H1 (cell line): Measurements from ENCODE around the gene EFR3B. TPM values are rescaled to one million over a fixed set of nuclear protein-coding genes. Genes with fewer than 3 reads are reported as not detected.

Experiments used
- CTCF ChIA-PET: fragments of 300-600 bp; sonication (Branson Sonifier 250); formaldehyde crosslinking; loops from one replicate; lab custom pipeline; 2021; ENCODE audit not compliant: partially characterized antibody; lab: Charles Lee
- POLR2A ChIA-PET: fragments of 300-600 bp; sonication (Branson Sonifier 250); formaldehyde crosslinking; loops from one replicate; lab custom pipeline; 2021; ENCODE audit warnings: inconsistent platforms; ENCODE audit not compliant: partially characterized antibody; lab: Charles Lee
- DNase-seq, 2 experiments: peaks; one replicate each; pipeline versions ENCODE4 v3.0.0 to v3.0.0-alpha.2; 2010 to 2022; ENCODE audit warnings: low spot score in 2 of 2, low read depth in 1 of 2, mixed read lengths in 1 of 2
- FAIRE-seq: peaks from 2 replicates; lab custom pipeline; 2011; peaks lifted over from hg19 to GRCh38; lab: Jason Lieb, UNC
- H2AFZ ChIP-seq: 2 replicates; pipeline ENCODE4 v1.8.1; 2012; ENCODE audit warnings: low read length, inconsistent platforms
- H2AK5ac ChIP-seq: 2 replicates; pipeline ENCODE4 v1.6.1; 2013; ENCODE audit warnings: low read depth, low read length
- H2BK120ac ChIP-seq: replicated peaks from 2 replicates; pipeline ENCODE3; 2013; ENCODE audit warnings: low read depth, low read length, inconsistent platforms
- H2BK12ac ChIP-seq: 2 replicates; pipeline ENCODE4 v1.6.1; 2013; ENCODE audit warnings: low read depth, low read length
- H2BK15ac ChIP-seq: 2 replicates; pipeline ENCODE4 v1.6.1; 2013; ENCODE audit warnings: low read length
- H2BK20ac ChIP-seq: 2 replicates; pipeline ENCODE4 v1.6.1; 2013; ENCODE audit warnings: low read length
- H2BK5ac ChIP-seq: 2 replicates; pipeline ENCODE4 v1.6.1; 2013; ENCODE audit warnings: low read depth, low read length
- H3K14ac ChIP-seq: 2 replicates; pipeline ENCODE4 v1.6.1; 2013; ENCODE audit warnings: inconsistent platforms; ENCODE audit not compliant: insufficient read length
- H3K18ac ChIP-seq: 2 replicates; pipeline ENCODE4 v1.6.1; 2013; ENCODE audit warnings: low read length; ENCODE audit errors: extremely low read depth
- H3K23ac ChIP-seq: 2 replicates; pipeline ENCODE4 v1.6.1; 2013; ENCODE audit warnings: inconsistent platforms; ENCODE audit not compliant: insufficient read length
- H3K23me2 ChIP-seq: 2 replicates; pipeline ENCODE4 v1.6.1; 2013; ENCODE audit warnings: low read depth, low read length
- H3K27ac ChIP-seq: 2 replicates; pipeline ENCODE4 v1.6.1; 2011; ENCODE audit warnings: low read depth, low read length, inconsistent platforms
- H3K27me3 ChIP-seq, 4 experiments: replicated peaks in 1 of 4; 1 replicate in 1 of 4; 2 replicates in 3 of 4; pipeline versions ENCODE4 v1.6.1 to v1.8.1; 2011 to 2013; ENCODE audit warnings: low read length in 3 of 4, mild to moderate bottlenecking in 3 of 4, inconsistent platforms in 2 of 4, mixed read lengths in 2 of 4, moderate library complexity in 1 of 4; ENCODE audit not compliant: control insufficient read depth in 3 of 4, insufficient read depth in 3 of 4; ENCODE audit errors: extremely low read depth in 1 of 4
- H3K36me3 ChIP-seq, 4 experiments: 2 replicates each; pipeline versions ENCODE4 v1.6.1 to v1.8.1; 2011 to 2013; ENCODE audit warnings: mild to moderate bottlenecking in 4 of 4, low read length in 3 of 4, moderate library complexity in 2 of 4, control low read depth in 1 of 4, inconsistent platforms in 1 of 4; ENCODE audit not compliant: insufficient read depth in 4 of 4, control insufficient read depth in 2 of 4
- H3K4ac ChIP-seq: replicated peaks from 2 replicates; pipeline ENCODE3; 2013; ENCODE audit warnings: low read length, low read depth, mixed read lengths, inconsistent platforms; ENCODE audit not compliant: insufficient read length
- H3K4me1 ChIP-seq, 4 experiments: replicated peaks in 1 of 4; 1 replicate in 1 of 4; 2 replicates in 3 of 4; pipeline versions ENCODE4 v1.6.1 to v1.8.1; 2011 to 2013; ENCODE audit warnings: low read length in 3 of 4, inconsistent platforms in 2 of 4, mixed read lengths in 1 of 4; ENCODE audit not compliant: insufficient read depth in 4 of 4, control insufficient read depth in 3 of 4
- H3K4me2 ChIP-seq, 2 experiments: 2 replicates each; pipeline versions ENCODE4 v1.6.1 to v1.8.1; 2011 to 2013; ENCODE audit warnings: low read depth in 2 of 2, low read length in 2 of 2, control low read depth in 1 of 2, inconsistent platforms in 1 of 2, mild to moderate bottlenecking in 1 of 2; ENCODE audit not compliant: insufficient read depth in 1 of 2
- H3K4me3 ChIP-seq, 4 experiments: fragments of 200-600, 300-600 bp in 1 of 4; sonication (generic), shearing (Covaris generic), sonication (Bioruptor Twin) in 1 of 4; 2 replicates each; pipeline versions ENCODE4 v1.5.1 to v1.8.1; 2011 to 2016; ENCODE audit warnings: low read length in 4 of 4, low read depth in 3 of 4, control low read depth in 2 of 4, inconsistent platforms in 2 of 4, mild to moderate bottlenecking in 2 of 4, mixed read lengths in 1 of 4, moderate library complexity in 1 of 4; ENCODE audit not compliant: insufficient read depth in 2 of 4; ENCODE audit errors: extremely low read depth in 1 of 4
- H3K56ac ChIP-seq: replicated peaks from 2 replicates; pipeline ENCODE3; 2013; ENCODE audit warnings: low read depth, mild to moderate bottlenecking, mixed read lengths, low read length, inconsistent platforms; ENCODE audit not compliant: insufficient read length
- H3K79me1 ChIP-seq: 2 replicates; pipeline ENCODE4 v1.6.1; 2013; ENCODE audit warnings: low read depth, low read length, control low read depth
- H3K79me2 ChIP-seq, 2 experiments: 2 replicates each; pipeline versions ENCODE4 v1.6.1 to v1.8.1; 2012 to 2013; ENCODE audit warnings: low read length in 2 of 2, mild to moderate bottlenecking in 2 of 2, inconsistent platforms in 1 of 2; ENCODE audit not compliant: insufficient read depth in 2 of 2, control insufficient read depth in 1 of 2
- H3K9ac ChIP-seq, 4 experiments: replicated peaks in 1 of 4; 1 replicate in 1 of 4; 2 replicates in 3 of 4; pipeline versions ENCODE4 v1.6.1 to v1.8.1; 2011 to 2013; ENCODE audit warnings: low read depth in 3 of 4, low read length in 3 of 4, control low read depth in 2 of 4, mild to moderate bottlenecking in 2 of 4, moderate library complexity in 2 of 4, inconsistent platforms in 1 of 4; ENCODE audit errors: extremely low read depth in 1 of 4
- H3K9me3 ChIP-seq, 2 experiments: 2 replicates each; pipeline versions ENCODE4 v1.6.1 to v1.8.1; 2012 to 2013; ENCODE audit warnings: mild to moderate bottlenecking in 2 of 2, moderate library complexity in 2 of 2, control low read depth in 1 of 2, inconsistent platforms in 1 of 2, low read depth in 1 of 2, low read length in 1 of 2, mixed read lengths in 1 of 2; ENCODE audit not compliant: insufficient read depth in 2 of 2
- H4K20me1 ChIP-seq, 2 experiments: replicated peaks in 1 of 2; 2 replicates each; pipeline versions ENCODE3 to v1.8.1; 2011 to 2013; ENCODE audit warnings: inconsistent platforms in 2 of 2, low read length in 2 of 2, mild to moderate bottlenecking in 1 of 2; ENCODE audit not compliant: insufficient read depth in 2 of 2, control insufficient read depth in 1 of 2
- H4K5ac ChIP-seq: 2 replicates; pipeline ENCODE4 v1.6.1; 2013; ENCODE audit warnings: low read length, low read depth, mixed read lengths, inconsistent platforms; ENCODE audit not compliant: insufficient read length
- H4K8ac ChIP-seq: 2 replicates; pipeline ENCODE4 v1.8.0; 2013; ENCODE audit warnings: mild to moderate bottlenecking, moderate library complexity, low read length, inconsistent platforms; ENCODE audit not compliant: insufficient read depth; ENCODE audit errors: extremely low read depth
- H4K91ac ChIP-seq: replicated peaks from 2 replicates; pipeline ENCODE3; 2013; ENCODE audit warnings: low read length, mixed read lengths, inconsistent platforms; ENCODE audit not compliant: insufficient read length
- CBX5 ChIP-seq: fragments of 300-800, 300-1000 bp; sonication (generic); IDR thresholded peaks from 2 replicates; pipeline ENCODE4 v1.7.1; 2016; ENCODE audit warnings: antibody characterized with exemption, low read length, low read depth
- CEBPB ChIP-seq: IDR thresholded peaks from 2 replicates; pipeline ENCODE4 v1.6.1; 2012; ENCODE audit warnings: low read depth, low read length
- CREB1 ChIP-seq: IDR thresholded peaks from 2 replicates; pipeline ENCODE4 v1.6.1; 2012; ENCODE audit warnings: inconsistent platforms
- MAFK ChIP-seq: IDR thresholded peaks from 2 replicates; pipeline ENCODE4 v1.6.1; 2012; ENCODE audit warnings: low read depth, mild to moderate bottlenecking, improper control_type of control experiment, low read length
- POLR2AphosphoS5 ChIP-seq: IDR thresholded peaks from 2 replicates; pipeline ENCODE4 v1.6.1; 2011; ENCODE audit warnings: low read depth, low read length
- POU5F1 ChIP-seq: IDR thresholded peaks from 2 replicates; pipeline ENCODE4 v1.6.1; 2011; ENCODE audit warnings: low read depth, mild to moderate bottlenecking, low read length, moderate library complexity
- RFX5 ChIP-seq: IDR thresholded peaks from 2 replicates; pipeline ENCODE4 v1.6.1; 2011; ENCODE audit warnings: low read depth, low read length, improper control_type of control experiment, borderline replicate concordance
- SIRT6 ChIP-seq: IDR thresholded peaks from one replicate; pipeline ENCODE4 v1.7.1; 2012; ENCODE audit warnings: low read length, inconsistent platforms
- SIX5 ChIP-seq: IDR thresholded peaks from 2 replicates; pipeline ENCODE4 v1.6.1; 2011; ENCODE audit warnings: mild to moderate bottlenecking, low read depth, low read length
- SUZ12 ChIP-seq: fragments of 200-600 bp; sonication (generic); IDR thresholded peaks from 2 replicates; pipeline ENCODE4 v1.6.1; 2012; ENCODE audit warnings: mild to moderate bottlenecking, inconsistent platforms, low read length, moderate library complexity, mixed read lengths
- TBP ChIP-seq: IDR thresholded peaks from 2 replicates; pipeline ENCODE4 v1.6.1; 2011; ENCODE audit warnings: low read depth, low read length, improper control_type of control experiment
- WGBS, 2 experiments: shearing (Covaris generic) in 1 of 2; methylation state at CpG; one replicate each; pipeline versions ENCODE4 v1.1.6 to v1.1.7; 2013 to 2015; ENCODE audit warnings: low lambda C conversion rate in 2 of 2, mixed read lengths in 2 of 2, inconsistent platforms in 1 of 2, low coverage in 1 of 2, missing lambda C conversion rate in 1 of 2; ENCODE audit not compliant: insufficient replicate concordance in 2 of 2, insufficient coverage in 1 of 2, insufficient read length in 1 of 2; ENCODE audit errors: extremely low coverage in 1 of 2, missing lambda C conversion rate in 1 of 2; 5-methylcytosine and 5-hydroxymethylcytosine counted together
- polyA plus RNA-seq, 7 experiments: library from polyadenylated mRNA; depleted of rRNA in 3 of 7; stranded (reverse) in 5 of 7; unstranded in 2 of 7; fragments of >200 nt in 5 of 7; fragments of 200-250 nt in 2 of 7; gene quantifications; 1 replicate in 5 of 7; 2 replicates in 1 of 7; 4 replicates in 1 of 7; pipeline versions ENCODE4 v1.2.1 to v1.2.3, GENCODE V29; 2011 to 2013; ENCODE audit warnings: missing spikeins in 2 of 7, mixed read lengths in 2 of 7
- total RNA-seq: library from RNA; stranded (reverse); fragmentation: NEBNext Ultra II Directional; extraction: Animal tissue kit (Norgen Biotek cat#: 25700); gene quantifications from 2 replicates; pipeline ENCODE4 v1.2.1, GENCODE V29; 2021
- TF ChIP-seq, protein P1 (sequence below): IDR thresholded peaks from 2 replicates; pipeline ENCODE4 v1.6.1; 2012; ENCODE audit warnings: inconsistent platforms
- TF ChIP-seq, protein P2 (sequence below): IDR thresholded peaks from 2 replicates; pipeline ENCODE4 v1.6.1; 2011; ENCODE audit warnings: low read depth, mild to moderate bottlenecking, low read length; ENCODE audit not compliant: insufficient read depth

EFR3B gene
- total and polyA plus RNA-seq, 2 of the 8 experiments (the other 6 are each of a cell fraction or from before 2014, with no cell fraction given) = 3.4 to 9.6 TPM

DNA sequence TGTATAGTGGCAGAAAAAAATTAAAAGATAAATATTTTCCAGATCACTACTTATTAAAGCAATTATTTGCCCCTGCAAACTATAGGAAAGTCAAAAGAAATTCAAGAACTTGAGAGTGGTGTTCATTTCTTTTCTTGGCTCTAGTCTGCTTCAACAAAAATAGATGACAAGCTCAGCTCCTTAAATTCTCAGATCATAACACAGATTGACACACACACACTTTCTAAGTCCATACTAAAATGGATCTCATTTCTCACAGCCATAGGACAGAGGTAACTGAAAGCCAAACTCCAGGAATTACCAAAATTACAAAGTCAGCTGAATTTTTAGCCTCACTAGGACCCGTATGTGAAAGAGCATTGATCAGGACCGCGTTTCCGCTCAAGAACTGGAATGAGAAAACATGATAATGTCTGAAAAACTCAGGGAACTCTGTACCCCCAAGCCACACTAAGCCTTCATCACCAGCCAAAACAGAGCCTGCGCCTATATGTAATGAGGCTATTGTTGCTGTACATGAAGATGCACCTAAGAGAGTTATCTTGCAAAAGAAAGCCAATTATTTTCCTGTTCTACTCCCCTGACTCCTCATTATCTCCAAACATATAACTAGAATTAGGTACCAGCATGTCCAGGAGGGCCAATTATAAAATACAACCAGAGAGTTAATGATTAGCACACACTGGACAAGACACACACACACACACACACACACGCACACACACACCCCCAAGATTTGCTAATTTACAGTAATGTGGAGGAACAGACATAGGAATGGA lies 16.5 kb upstream of the EFR3B start:
- Histone ChIP-seq H3K9ac (no peak overlapping the region), H3K36me3 (no peaks in the 10 kb centered on the region), H2AK5ac (no peak overlapping the region), H2BK120ac (no peak overlapping the region), H3K23me2 (no peaks in the 10 kb centered on the region), H3K27ac (no peak overlapping the region), H2AFZ (no peak overlapping the region), H3K79me2 (no peaks in the 10 kb centered on the region), H3K18ac (no peak overlapping the region), H2BK5ac (no peak overlapping the region), H3K4ac (no peak overlapping the region), H4K91ac (no peak overlapping the region), H3K23ac (no peak overlapping the region), H2BK20ac (no peak overlapping the region), H3K56ac (no peak overlapping the region), H3K4me1 (no peaks in the 10 kb centered on the region), H3K14ac (no peak overlapping the region), H2BK12ac (no peak overlapping the region), H3K4me3 (no peak overlapping the region), H4K20me1 (no peaks in the 10 kb centered on the region), H4K5ac (no peak overlapping the region), H3K79me1 (no peaks in the 10 kb centered on the region), H3K27me3 (no peaks in the 10 kb centered on the region), H3K4me2 (no peak overlapping the region), H3K9me3 (no peaks in the 10 kb centered on the region), H4K8ac (no peak overlapping the region), H2BK15ac (no peak overlapping the region)
- DNase-seq (no peak), FAIRE-seq (no peak)
- POLR2A ChIA-PET = no interaction called here
- 91% methylated on average over 6 of the region's 6 CpGs; no CpG with 5 or more reads in 1 of the 2 experiments for WGBS, 2 experiments
- CTCF ChIA-PET = interaction anchor here (0.6 kb wide), 1 partner anchor 85 kb away, joined by 4 read pairs; no protein-coding TSS in a partner anchor
- no peak for TF ChIP-seq CBX5
- TF ChIP-seq, protein P1, sequence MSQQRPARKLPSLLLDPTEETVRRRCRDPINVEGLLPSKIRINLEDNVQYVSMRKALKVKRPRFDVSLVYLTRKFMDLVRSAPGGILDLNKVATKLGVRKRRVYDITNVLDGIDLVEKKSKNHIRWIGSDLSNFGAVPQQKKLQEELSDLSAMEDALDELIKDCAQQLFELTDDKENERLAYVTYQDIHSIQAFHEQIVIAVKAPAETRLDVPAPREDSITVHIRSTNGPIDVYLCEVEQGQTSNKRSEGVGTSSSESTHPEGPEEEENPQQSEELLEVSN = no peak
- TF ChIP-seq CEBPB = no peak
- TF ChIP-seq POLR2AphosphoS5 = no peak
- no peak for TF ChIP-seq CREB1
- TF ChIP-seq RFX5 = no peak
- TF ChIP-seq SIRT6 = no peak
- TF ChIP-seq, protein P2, sequence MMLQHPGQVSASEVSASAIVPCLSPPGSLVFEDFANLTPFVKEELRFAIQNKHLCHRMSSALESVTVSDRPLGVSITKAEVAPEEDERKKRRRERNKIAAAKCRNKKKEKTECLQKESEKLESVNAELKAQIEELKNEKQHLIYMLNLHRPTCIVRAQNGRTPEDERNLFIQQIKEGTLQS = no peak
- TF ChIP-seq TBP = no peak
- TF ChIP-seq SIX5 = no peak
- TF ChIP-seq SUZ12 = no peak
- TF ChIP-seq MAFK = no peak
- no peak for TF ChIP-seq POU5F1
